Nephron progenitor cell (in vitro differentiated cells): ENCODE measurements around the gene F8.
A peak's percentile ranks its signal among the peaks of the same experiment; 100 is the strongest.
"Not testable (repeated sequence)": the region's sequence is repeated elsewhere in the genome, so short reads cannot be mapped to it uniquely, and the experiment has no call there.

Experiments used
- DNase-seq: peaks from one replicate; pipeline ENCODE4 v3.0.0; 2021
- H3K27ac Mint-ChIP-seq: 2 replicates; pipeline ENCODE4 v1.8.0; 2021; ENCODE audit warnings: mild to moderate bottlenecking, moderate library complexity, mixed read lengths
- H3K27me3 Mint-ChIP-seq: 2 replicates; pipeline ENCODE4 v1.8.0; 2021; ENCODE audit warnings: mild to moderate bottlenecking, low read depth, mixed read lengths; ENCODE audit not compliant: poor library complexity
- H3K36me3 Mint-ChIP-seq: 2 replicates; pipeline ENCODE4 v1.8.0; 2021; ENCODE audit warnings: low read depth, mixed read lengths
- H3K4me1 Mint-ChIP-seq: 2 replicates; pipeline ENCODE4 v1.8.0; 2021; ENCODE audit warnings: mixed read lengths
- H3K4me3 Mint-ChIP-seq: 2 replicates; pipeline ENCODE4 v1.8.0; 2021; ENCODE audit warnings: mild to moderate bottlenecking, moderate library complexity, mixed read lengths
- H3K9me3 Mint-ChIP-seq: 2 replicates; pipeline ENCODE4 v1.8.0; 2021; ENCODE audit warnings: mild to moderate bottlenecking, moderate library complexity, mixed read lengths
- CTCF ChIP-seq: fragments of 200-600 bp; sonication (generic); IDR thresholded peaks from 2 replicates; pipeline ENCODE4 v1.5.0; 2021; ENCODE audit warnings: antibody characterized with exemption

Gene F8

GRCh38 chrX:154979629-154980028 is 42.9 kb downstream of the F8 start:
- TF ChIP-seq CTCF = no peak
- Mint-ChIP-seq H3K4me3 (no peak overlapping the region), H3K27ac (no peak overlapping the region), H3K4me1 (no peaks in the 10 kb centered on the region), H3K27me3 (peaks cover 8% of the 10 kb centered on the region), H3K9me3 (peaks cover 52% of the 10 kb centered on the region), H3K36me3 (no peaks in the 10 kb centered on the region)
- DNase-seq = no peak

GRCh38 chrX:154968353-154968752 is 54.2 kb downstream of the F8 start:
- H3K27ac Mint-ChIP-seq = no peak overlapping the region
- no peak for TF ChIP-seq CTCF
- H3K4me3 Mint-ChIP-seq = no peak overlapping the region
- H3K36me3 Mint-ChIP-seq = no peaks in the 10 kb centered on the region
- peaks cover 3% of the 10 kb centered on the region for H3K27me3 Mint-ChIP-seq
- no peak for DNase-seq
- no peaks in the 10 kb centered on the region for H3K4me1 Mint-ChIP-seq
- H3K9me3 Mint-ChIP-seq = peaks cover 37% of the 10 kb centered on the region

GRCh38 chrX:154967603-154968002 is 54.9 kb downstream of the F8 start:
- Mint-ChIP-seq H3K4me3 (no peak overlapping the region), H3K27me3 (peaks cover 3% of the 10 kb centered on the region), H3K27ac (no peak overlapping the region)

GRCh38 chrX:154961947-154962346 is 60.6 kb downstream of the F8 start:
- Mint-ChIP-seq H3K27me3 (no peaks in the 10 kb centered on the region), H3K9me3 (peaks cover 45% of the 10 kb centered on the region), H3K27ac (no peak overlapping the region), H3K4me1 (no peaks in the 10 kb centered on the region), H3K4me3 (no peak overlapping the region), H3K36me3 (no peaks in the 10 kb centered on the region)
- TF ChIP-seq CTCF = no peak
- no peak for DNase-seq

More at GRCh38 chrX:154967603-154968002, 54.9 kb downstream of the F8 start:
- no peak for DNase-seq
- no peak for TF ChIP-seq CTCF
- Mint-ChIP-seq H3K4me1 (no peaks in the 10 kb centered on the region), H3K9me3 (peaks cover 36% of the 10 kb centered on the region), H3K36me3 (no peaks in the 10 kb centered on the region)

GRCh38 chrX:154955799-154956198 is 66.7 kb downstream of the F8 start:
- H3K36me3 Mint-ChIP-seq = peaks cover 13% of the 10 kb centered on the region
- not testable (repeated sequence) for H3K27ac Mint-ChIP-seq, H3K27me3 Mint-ChIP-seq, H3K4me3 Mint-ChIP-seq, H3K4me1 Mint-ChIP-seq
- DNase-seq = peak; percentile 3
- H3K9me3 Mint-ChIP-seq = peaks cover 60% of the 10 kb centered on the region

GRCh38 chrX:154939265-154939664 is 83.3 kb downstream of the F8 start:
- H3K4me3 Mint-ChIP-seq, H3K27ac Mint-ChIP-seq, H3K36me3 Mint-ChIP-seq, H3K4me1 Mint-ChIP-seq, DNase-seq, H3K27me3 Mint-ChIP-seq: not testable (repeated sequence)
- H3K9me3 Mint-ChIP-seq = peaks cover 61% of the 10 kb centered on the region

GRCh38 chrX:154924771-154925170 is 97.8 kb downstream of the F8 start:
- not testable (repeated sequence) for DNase-seq, H3K4me1 Mint-ChIP-seq, H3K4me3 Mint-ChIP-seq, H3K36me3 Mint-ChIP-seq, H3K27me3 Mint-ChIP-seq, H3K27ac Mint-ChIP-seq
- H3K9me3 Mint-ChIP-seq = peaks cover 72% of the 10 kb centered on the region
